HG03045 (cell line): ENCODE results near the gene GAD1.

Experiments used
- ATAC-seq: cut with Tn5 transposase; IDR thresholded peaks from one replicate; pipeline ENCODE4 v1.9.1; 2021; ENCODE audit warnings: mild to moderate bottlenecking, moderate library complexity; ENCODE audit not compliant: unreplicated experiment

Gene GAD1

GRCh38 chr2:170817093-170818035 is 677 bp downstream of the GAD1 start:
- ATAC-seq = no peak

GRCh38 chr2:170818036-170818751 is 1.5 kb downstream of the GAD1 start:
- no peak for ATAC-seq

DNA sequence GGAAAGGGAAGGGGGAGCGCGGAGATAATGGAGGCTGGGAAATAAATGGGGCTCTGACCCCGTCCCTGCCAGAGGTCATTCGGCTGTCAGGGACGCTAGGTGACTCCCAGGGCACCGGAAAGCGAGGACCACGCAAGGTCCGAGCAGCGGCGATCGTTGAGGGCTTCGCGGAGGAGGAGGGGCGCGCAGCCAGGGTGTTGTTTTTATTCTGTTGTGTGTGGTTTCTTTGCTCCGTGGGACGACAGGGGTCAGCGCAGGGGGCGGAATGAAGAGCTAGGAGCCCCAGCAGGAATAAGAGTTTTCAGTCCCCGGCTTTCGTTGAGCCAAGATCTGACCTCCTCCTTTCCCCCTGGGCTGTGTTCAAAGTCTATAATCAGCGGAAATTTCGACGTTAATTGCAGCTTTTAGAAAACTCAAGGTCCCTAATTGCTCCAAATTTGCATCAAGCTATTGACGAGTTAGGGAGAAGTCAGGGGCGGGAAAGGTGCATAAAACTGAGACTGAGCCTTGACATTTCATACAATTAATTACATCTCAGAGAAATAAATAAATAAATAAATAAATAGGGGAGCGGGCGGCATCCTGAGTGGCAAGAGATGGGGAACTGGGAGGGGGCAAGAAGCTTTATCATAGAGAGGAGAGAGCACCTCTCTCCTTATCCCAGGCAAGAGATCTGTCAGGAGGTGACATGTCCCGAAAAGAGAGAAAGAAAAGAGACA is 2.2 kb downstream of the GAD1 start:
- ATAC-seq = no peak

DNA sequence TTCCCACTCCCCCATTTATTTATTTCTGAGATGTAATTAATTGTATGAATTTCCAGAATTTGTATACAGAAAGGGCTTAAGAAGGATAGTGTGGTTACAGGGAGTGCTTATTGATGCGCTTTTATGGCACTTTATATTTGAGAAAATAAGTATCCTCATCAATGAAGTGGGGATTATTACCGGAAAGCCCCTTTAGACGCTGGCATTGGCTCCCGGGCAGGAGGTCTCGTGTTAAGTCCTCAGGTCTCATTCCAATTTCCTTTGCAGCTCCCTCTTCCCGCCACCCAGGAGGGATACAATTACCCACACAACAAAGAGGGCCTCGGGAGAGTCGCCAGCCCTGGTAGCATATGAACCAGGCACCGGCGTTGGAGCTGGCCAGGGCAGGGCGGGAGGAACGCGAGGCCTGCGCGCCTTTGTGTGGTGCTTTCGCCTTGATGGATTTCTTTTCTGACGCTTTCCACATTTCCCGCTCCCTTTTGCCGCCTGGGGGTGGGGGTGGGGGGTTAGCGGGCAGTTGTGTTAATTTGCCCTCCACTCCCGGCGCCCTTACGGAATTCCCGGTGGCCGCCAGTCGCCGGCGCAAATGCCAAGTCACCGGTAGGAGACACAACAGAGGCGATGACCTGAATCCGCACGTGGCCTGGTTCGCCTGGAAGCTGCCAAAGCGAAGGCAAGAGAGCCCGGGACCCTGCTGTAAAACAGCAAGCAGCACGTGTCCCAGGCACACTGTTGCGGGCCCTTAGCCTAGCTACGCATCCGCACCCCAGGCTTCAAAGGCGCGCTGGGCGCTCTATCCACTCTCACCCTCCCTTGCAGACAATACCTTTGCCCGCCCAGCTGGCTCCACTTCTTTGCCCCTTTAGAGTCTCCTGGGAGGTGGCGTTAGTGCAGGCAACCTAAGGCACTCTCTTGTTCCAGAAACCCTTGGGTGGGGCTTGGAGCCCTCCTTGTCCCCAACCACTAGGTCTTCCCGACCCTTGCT is 3.3 kb downstream of the GAD1 start:
- no peak for ATAC-seq

GRCh38 chr2:170820757-170821530 is 4.3 kb downstream of the GAD1 start:
- ATAC-seq = no peak

- ATAC-seq = no peak
Observed at GRCh38 chr2:170821531-170822289, 5.0 kb downstream of the GAD1 start.

GRCh38 chr2:170822290-170823087 is 5.8 kb downstream of the GAD1 start:
- ATAC-seq = no peak

DNA sequence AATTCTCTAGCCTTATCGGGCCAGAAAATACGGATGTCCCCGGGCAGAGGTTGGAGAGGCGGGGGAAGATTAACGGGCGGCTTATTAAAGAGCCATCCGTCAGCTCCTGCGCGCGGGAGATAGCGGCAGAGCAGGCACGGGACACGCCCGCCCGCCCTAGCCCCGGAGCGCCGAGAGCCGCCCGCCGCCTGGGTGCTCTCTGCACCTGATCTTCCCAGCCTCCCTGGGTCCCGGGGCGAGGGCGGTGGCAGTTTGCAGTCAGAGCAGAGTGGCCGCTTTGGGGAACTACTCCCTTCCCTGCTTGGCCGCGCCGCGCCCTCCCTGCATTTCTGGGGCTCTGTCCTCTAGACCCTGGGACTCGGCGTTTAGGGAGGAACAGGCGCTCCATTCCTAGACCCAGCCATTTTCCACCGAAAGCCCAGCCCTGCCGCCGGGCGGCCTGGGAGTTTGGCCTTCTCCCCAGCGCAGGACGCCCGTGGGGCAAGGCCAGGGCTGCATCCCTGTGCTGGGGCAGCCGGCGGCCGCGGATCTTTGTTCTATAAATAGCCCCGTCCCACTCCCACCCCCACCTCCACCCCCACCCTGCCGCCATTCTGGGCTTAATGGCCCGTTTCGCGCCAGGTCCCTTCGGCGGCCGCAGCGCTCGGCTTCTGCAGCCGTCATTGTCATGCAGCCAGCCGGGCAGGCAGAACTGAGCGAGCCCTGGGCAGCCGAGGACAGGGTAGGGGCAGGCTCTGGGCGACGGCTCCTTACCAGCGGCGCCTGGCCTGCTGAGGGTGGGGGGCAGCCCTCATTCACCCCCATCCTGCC is 6.6 kb downstream of the GAD1 start:
- no peak for ATAC-seq

DNA sequence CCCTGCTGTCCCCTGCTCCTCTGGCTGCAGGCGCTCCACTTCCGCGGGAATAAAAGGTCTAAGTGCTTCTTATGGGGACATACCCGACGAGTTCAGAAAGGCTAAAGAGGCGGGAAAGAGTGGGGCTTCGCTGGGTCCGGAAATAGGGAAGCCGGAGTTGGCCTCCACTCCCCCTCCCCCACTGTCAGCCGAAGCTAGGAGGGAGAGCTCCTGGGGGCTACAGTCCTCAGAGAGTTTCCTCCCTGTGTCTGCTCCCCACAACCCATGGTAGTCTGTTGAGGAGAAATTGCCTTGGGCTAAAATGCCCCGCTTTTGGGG is 7.2 kb downstream of the GAD1 start:
- ATAC-seq = no peak

DNA sequence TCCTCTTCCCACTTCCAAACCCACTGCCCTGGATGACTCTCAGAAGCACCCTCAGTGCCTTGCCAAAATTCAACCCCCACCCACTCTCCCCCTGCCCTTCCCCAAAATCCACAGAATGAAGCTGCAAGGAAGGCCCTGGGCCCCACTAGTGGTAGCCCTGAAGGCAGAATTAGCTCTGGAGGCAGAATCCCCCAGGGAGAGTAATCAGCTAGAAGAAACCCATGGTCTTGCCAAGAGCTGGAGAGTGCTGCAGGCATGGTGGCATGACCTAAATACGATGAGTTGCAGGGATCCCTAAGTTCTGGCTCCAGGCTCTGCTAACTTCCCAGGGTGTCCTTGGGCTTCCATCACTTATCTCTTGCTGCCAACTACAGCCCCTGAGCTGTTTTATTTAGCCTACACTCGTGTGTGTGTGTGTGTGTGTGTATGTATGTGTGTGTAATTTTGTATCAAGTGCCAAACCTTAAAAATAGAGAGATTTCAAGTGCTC is 7.9 kb downstream of the GAD1 start:
- ATAC-seq = no peak

GRCh38 chr2:170827841-170828532 is 11.3 kb downstream of the GAD1 start:
- ATAC-seq = no peak

DNA sequence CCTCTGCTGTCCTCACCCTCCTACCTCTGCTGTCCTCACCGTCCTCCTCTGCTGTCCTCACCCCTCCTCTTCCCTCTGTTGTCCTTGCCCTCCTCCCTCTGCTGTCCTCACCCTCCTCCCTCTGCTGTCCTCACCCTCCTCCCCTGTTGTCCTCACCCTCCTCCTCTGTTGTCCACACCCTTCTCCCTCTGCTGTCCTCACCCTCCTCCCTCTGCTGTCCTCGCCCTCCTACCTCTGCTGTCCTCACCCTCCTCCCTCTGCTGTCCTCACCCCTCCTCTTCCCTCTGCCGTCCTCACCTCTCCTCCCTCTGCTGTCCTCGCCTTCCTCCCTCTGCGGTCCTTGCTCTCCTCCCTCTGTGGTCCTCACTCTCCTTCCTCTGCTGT is 11.8 kb downstream of the GAD1 start:
- ATAC-seq = no peak

DNA sequence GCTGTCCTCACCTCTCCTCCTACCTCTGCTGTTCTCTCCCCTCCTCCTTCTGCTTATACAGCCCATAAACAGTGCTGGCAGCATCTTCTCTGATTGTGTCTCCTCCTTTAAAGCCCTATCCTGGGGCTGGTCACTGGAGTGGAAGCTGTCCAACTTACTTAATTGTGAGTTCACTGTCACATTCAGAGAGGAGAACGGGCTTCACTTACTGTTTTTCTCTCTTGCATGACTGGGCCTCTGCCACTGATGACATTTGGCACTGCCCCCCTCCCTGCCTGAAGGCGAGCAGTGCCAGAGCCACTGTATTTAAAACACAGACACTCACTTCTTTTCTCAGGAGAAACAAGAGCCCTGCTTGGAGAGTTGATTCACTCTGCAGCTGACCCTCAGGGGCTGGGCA is 12.3 kb downstream of the GAD1 start:
- no peak for ATAC-seq

DNA sequence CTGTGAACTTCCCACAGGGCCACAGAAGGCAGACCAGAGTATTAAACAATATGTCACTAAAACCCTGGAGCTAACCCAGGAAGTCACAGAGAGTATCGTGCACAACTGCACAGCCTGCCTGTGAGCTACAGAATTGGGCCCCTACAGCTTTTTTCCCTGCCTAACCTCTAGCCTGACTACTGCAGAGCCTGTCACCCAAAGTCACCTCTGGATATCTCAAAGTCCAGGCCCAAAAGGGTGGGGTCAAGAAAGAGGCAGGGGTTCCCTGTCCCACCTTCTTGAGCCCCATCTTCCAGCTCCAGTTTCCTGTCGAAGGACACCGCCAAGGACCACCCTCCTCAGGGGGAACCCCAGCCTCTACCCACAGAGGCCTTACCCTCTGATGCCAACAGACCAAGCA is 13.5 kb downstream of the GAD1 start:
- no peak for ATAC-seq

DNA sequence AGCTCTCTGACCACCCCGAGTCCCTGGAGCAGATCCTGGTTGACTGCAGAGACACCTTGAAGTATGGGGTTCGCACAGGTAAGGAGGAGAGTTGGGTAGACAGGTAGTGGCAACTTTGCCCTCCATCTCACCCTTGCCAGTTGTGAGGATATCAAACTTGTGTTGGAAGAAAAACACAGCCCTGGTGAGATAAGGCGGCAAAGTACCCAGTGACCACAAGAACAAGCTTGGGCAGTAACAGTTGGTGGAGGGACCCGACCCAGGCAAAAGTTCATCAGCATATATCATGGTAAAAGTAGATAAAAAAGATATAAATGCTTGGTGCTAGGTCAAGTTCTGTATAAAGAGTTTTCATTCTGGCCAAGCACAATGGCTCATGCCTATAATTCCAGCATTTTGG is 14.4 kb downstream of the GAD1 start:
- no peak for ATAC-seq

- ATAC-seq = no peak
Observed at GRCh38 chr2:170836027-170836426, 19.3 kb downstream of the GAD1 start.
